BE2C (cell line): ENCODE results near the gene ANLN.

Experiments
- DNase-seq: peaks from one replicate; pipeline ENCODE4 v3.0.0-alpha.2; 2020
- H3K27me3 ChIP-seq: fragments of 250-450 bp; sonication (Bioruptor Pico); 2 replicates; pipeline ENCODE4 v1.5.1; 2020; ENCODE audit warnings: mild to moderate bottlenecking
- H3K36me3 ChIP-seq: fragments of 250-450 bp; sonication (Bioruptor Pico); 2 replicates; pipeline ENCODE4 v1.5.1; 2020; ENCODE audit warnings: mild to moderate bottlenecking
- H3K4me1 ChIP-seq: fragments of 250-450 bp; sonication (Bioruptor Pico); 2 replicates; pipeline ENCODE4 v1.5.1; 2020
- H3K4me3 ChIP-seq: 2 replicates; pipeline ENCODE4 v1.5.1; 2011; ENCODE audit warnings: low read depth, low read length
- H3K9me3 ChIP-seq: fragments of 250-450 bp; sonication (Bioruptor Pico); 2 replicates; pipeline ENCODE4 v1.5.1; 2020
- CTCF ChIP-seq: IDR thresholded peaks from 2 replicates; pipeline ENCODE4 v1.5.1; 2012; ENCODE audit warnings: mild to moderate bottlenecking, low read depth, low read length

The ANLN gene

GRCh38 chr7:36391436-36392198, 2.0 kb downstream of the ANLN start:
- Histone ChIP-seq H3K36me3 (peaks cover 12% of the 10 kb centered on the region), H3K9me3 (no peaks in the 10 kb centered on the region), H3K27me3 (no peaks in the 10 kb centered on the region), H3K4me3 (peak overlapping the region; percentile 77), H3K4me1 (no peaks in the 10 kb centered on the region)
- DNase-seq: no peak
- TF ChIP-seq CTCF: no peak

- peaks cover 30% of the 10 kb centered on the region for H3K36me3 ChIP-seq
- no peak for DNase-seq
- TF ChIP-seq CTCF: no peak
- H3K27me3 ChIP-seq: no peaks in the 10 kb centered on the region
- no peaks in the 10 kb centered on the region for H3K9me3 ChIP-seq
- H3K4me3 ChIP-seq: no peak overlapping the region
- H3K4me1 ChIP-seq: no peaks in the 10 kb centered on the region
Measured at GRCh38 chr7:36393826-36394225, 4.2 kb downstream of the ANLN start.

GRCh38 chr7:36395171-36395894, 5.7 kb downstream of the ANLN start:
- Histone ChIP-seq H3K36me3 (peaks cover 43% of the 10 kb centered on the region), H3K4me1 (no peaks in the 10 kb centered on the region), H3K4me3 (no peak overlapping the region), H3K27me3 (no peaks in the 10 kb centered on the region), H3K9me3 (no peaks in the 10 kb centered on the region)
- TF ChIP-seq CTCF: no peak
- DNase-seq: no peak

GRCh38 chr7:36396150-36396549, 6.5 kb downstream of the ANLN start:
- Histone ChIP-seq H3K36me3 (peaks cover 48% of the 10 kb centered on the region), H3K4me1 (no peaks in the 10 kb centered on the region), H3K9me3 (no peaks in the 10 kb centered on the region), H3K27me3 (no peaks in the 10 kb centered on the region), H3K4me3 (no peak overlapping the region)
- no peak for DNase-seq
- no peak for TF ChIP-seq CTCF

- H3K4me3 ChIP-seq: no peak overlapping the region
- no peaks in the 10 kb centered on the region for H3K9me3 ChIP-seq
- H3K27me3 ChIP-seq: no peaks in the 10 kb centered on the region
- peaks cover 87% of the 10 kb centered on the region for H3K36me3 ChIP-seq
- no peak for DNase-seq
- no peaks in the 10 kb centered on the region for H3K4me1 ChIP-seq
- TF ChIP-seq CTCF: no peak
Measured at GRCh38 chr7:36400036-36400435, 10.4 kb downstream of the ANLN start.

GRCh38 chr7:36400606-36401005, 10.9 kb downstream of the ANLN start:
- TF ChIP-seq CTCF: no peak
- no peaks in the 10 kb centered on the region for H3K27me3 ChIP-seq
- H3K4me3 ChIP-seq: no peak overlapping the region
- H3K9me3 ChIP-seq: no peaks in the 10 kb centered on the region
- DNase-seq: no peak
- H3K4me1 ChIP-seq: no peaks in the 10 kb centered on the region
- peaks cover 93% of the 10 kb centered on the region for H3K36me3 ChIP-seq
